T-helper 1 cell treated with Interleukin-12 subunit alpha and Interleukin-12 subunit beta and Interleukin-4 antibody, amounts not matched to agents 30 ng/mL and 1 ng/mL, for 36 hours (primary cell): ENCODE results near the gene PRKAG1. TPM values are rescaled to one million over a fixed set of nuclear protein-coding genes. Genes with fewer than 3 reads are reported as not detected.

Source experiments
- intact Hi-C: fragments of 100-400 bp; cut with micrococcal nuclease; formaldehyde crosslinking; loops from one replicate; pipeline ENCODE4 v1.15.1; 2024
- total RNA-seq: library from RNA; stranded (reverse); gene quantifications from 2 replicates; pipeline ENCODE4 v1.2.3, GENCODE V29; 2022

Gene PRKAG1
- total RNA-seq, 1 donor from 2014 or later, result 74.8 TPM

DNA sequence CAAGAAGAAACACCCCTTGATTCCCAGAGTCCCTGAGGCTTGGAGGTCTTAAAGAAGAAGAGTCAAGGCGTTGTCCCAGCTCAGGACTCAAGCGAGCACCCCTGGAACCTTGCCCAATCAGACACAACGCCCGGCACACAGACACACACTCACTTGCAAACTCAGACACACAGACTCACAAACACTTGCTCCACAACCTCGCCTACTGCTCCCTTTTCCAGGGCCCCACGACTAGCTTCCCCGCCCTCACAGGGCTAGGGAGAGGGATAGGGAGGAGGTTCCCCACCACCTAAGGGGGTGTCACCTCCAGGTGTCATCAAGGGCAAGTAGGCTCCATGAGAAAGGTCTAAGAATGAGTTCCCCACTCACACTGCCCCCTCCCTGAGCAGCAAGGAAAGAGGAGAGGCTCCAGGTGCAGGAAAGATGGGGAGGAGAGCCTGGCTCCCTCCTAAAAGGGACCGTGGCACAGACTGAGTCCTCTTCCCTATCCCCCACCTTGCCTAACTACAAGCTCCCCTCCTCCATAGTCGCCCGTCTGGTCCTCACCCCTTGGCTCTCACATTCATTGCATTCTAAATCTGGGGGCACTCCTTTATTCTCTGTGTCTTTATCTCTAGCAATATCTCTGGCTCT, 47.8 kb downstream of the PRKAG1 start:
- intact Hi-C loops, result loop anchor here (2.0 kb wide), 1 partner anchor 14 kb away; the partner anchor contains the start of gene ARF3

DNA sequence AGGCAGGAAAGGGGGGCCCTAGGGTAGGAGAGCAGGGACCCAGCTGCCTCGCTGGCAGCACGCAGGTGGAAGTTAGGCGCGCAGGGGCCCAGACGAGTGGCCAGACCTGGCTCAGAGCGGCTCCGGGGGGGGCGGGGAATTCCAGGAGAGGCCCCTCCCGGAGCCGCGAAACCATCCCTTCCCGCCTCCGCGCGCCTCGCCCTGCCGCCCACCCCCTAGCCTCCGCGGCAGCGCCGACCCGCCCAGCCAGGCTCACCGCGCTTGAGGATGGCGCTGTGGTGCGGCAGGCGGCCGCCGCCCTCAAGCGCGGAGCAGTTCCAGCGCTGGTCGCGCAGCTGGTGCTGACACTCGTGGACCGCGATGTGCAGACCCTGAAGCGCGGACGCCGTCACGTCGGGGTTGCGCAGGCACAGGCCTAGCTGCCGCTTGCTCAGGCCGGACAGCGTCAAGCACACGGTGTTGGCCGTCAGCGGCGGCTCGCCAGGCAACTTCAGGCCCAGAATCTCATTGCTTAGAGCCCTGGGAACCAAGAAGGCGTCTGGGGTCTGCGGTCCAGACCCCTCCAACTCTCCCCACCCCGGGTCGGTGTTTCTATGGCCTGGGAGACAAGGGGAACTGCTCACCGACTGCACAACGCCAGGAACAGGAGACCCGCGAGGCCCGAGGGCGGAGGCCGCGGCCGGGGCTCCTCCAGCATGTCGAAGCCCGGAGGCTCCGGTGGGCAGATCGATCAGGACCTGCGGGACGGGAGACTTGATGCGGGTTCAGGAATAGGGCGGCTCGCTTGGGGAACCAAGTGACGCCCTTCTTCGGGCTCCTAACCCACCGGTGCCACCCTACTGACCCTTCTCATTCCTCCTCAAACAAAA, 48.5 kb downstream of the PRKAG1 start:
- intact Hi-C loops, result loop anchor here (1.0 to 2.0 kb wide), 2 partner anchors 7 to 13 kb away; partner anchors contain the start of gene ARF3

DNA sequence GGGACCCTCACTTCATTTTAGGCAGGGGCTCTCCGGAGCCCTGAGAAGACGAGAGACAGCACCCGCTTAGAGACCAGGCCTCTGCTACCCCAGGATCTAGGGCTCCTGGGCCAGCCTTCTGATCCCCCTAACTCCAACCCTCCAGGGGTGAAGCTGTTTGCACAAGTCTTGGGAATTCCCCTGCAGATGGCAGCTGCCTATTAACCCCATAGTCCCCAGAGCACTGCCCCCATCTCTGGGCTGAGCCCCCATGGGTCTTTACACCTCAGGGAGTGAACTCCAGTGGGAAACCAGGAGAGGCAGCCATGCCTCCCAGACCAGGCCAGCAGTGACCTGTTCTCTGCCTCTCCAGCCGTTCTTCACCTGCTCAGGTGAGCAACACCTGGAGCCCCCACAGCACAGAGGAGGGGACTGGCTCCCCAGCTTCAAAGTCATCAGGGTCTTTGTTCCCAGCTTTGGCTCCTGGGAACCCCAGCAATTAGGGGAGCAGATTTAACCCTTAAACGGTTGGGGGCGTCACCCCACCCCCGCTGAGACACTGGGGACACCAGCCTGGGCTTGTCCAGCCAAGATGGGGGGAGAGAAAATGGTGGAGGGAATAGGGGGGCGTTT, 49.3 kb downstream of the PRKAG1 start:
- intact Hi-C loops, result loop anchor here (1.0 kb wide), 1 partner anchor 8 kb away; no protein-coding TSS in a partner anchor

DNA sequence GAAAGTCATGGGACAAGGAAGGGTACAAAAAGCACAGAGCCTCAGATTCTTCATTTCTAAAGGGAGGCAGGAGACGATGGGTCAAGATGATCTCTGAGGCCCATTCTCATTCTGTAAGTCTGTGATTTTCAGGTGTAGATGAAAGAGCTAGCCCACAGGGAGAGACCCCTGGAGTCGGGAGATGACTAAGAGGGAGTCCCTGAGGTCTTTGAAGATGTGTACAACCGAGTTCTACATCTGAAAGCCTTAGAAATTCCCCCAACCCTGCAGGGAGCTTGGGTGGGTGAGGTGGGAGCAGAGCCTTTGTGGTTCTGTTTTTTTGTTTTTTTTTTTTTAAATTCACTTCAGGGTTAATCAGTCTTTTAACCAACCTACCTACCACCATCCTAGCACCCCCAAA, 50.1 kb downstream of the PRKAG1 start:
- intact Hi-C loops, result no loop called here

DNA sequence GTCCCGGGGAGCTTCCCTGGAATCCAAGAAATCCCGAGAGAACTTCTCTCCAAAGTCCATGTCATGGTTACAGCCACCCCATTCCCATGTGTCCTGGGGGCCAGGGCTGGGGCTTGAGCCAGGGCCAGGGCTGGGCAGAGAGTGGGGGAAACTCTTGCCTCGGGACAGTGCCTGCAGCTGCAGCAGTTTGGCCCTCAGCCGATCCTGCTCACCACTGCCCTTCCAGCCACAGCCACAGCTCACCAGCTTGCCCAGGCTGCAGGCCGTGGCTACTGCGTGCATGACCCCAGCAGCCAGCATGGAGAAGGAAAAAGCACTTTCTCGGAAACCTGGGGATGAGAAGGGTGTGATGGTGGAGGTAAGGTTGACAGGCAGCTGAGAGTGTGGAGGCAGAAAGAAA, 50.6 kb downstream of the PRKAG1 start:
- intact Hi-C loops, result no loop called here

DNA sequence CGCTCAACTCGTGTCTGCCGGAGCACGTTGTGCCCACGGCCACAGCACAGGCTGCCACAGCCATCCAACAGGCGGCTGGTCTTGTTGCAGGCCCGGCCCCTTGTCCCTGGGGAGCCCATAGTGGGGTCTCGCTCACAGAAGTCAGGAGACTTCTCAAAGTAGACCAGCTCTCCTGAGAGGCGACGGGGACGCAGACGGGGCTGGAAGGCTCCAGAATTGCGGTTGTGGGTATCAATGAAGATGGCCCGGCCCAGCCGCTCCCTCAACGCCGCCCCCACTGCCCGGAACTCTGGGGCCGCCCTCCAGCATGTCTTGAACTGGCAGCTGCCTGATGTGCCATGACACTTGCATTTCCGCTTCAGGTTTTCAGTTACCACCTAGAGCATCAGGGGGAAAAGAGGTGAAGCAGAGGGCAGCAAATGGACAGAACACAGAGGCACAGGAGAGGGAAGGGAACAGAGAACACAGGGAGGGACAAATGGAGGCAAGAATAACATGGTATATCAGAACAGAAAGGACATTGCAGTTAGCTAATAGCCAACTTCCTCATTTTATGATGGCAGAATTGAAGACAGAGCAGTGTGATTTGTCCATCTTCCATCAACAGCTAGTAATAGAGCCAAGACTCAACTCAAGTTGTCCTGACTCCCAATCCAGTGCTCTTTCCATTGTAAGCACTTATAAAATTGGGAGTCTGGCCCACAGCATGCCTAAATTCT, 52.2 kb downstream of the PRKAG1 start:
- intact Hi-C loops, result no loop called here

DNA sequence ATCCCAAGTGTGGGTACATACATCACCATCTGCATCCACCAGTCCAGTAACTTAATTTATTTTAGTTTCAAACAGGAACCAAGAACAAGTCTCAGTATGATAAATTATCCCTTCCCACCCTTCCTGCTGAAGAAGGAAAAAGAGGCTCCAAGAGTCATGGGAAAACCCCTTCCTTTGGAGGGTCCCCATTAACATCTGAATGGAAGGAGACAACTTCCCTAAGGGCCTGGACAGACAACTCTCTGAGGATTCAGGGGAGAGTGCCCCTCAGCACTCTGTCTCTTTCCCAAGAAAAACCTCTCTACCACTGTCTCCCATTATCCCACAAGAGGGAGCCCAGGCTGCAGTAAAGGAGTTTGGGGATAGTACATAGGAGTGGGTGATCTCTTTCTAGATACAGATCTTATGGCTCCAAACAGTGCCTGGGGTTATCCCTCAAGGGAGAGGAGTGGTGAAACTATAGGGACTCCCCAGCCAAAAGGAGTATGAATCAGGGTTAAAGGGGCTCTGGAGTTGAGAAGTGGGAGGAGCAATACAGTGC, 53.2 kb downstream of the PRKAG1 start:
- intact Hi-C loops, result no loop called here

DNA sequence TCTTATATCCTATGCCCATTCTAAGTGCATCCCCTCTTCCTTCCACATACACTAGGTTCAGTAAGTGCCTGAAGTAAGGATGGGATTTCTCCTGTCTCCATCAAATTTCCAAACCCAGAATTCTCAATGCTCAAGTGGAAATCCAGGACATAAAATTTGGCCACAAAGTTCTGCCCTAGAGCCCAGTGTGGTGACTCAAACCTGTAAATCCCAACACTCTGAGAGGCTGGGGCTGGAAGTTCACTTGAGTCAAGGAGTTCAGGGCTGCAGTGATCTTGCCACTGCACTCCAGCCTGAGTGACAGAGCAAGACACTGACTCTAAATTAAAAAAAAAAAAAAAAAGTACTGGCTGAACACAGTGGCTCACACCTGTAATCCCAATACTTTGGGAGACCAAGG, 56.8 kb downstream of the PRKAG1 start:
- intact Hi-C loops, result no loop called here

DNA sequence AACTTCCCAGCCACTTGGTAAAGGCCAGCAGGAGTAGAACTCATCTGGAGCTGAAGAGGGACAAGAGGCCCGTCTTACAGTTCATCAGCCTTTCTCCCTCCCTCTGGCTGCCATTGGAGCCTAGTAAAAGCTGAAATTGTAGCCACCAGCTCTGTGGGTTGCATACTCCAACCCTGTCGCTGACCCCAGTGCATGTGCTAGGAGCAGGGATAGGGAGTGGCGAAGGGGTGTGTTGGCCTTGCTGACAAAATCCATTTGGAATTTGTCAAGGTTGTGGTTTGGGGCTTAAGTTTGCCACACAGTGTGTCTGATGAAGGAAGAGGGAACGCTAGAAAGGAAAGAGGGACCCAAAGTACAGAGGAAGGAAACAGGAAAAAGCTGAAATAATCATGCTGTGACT, 57.2 kb downstream of the PRKAG1 start:
- intact Hi-C loops, result no loop called here

DNA sequence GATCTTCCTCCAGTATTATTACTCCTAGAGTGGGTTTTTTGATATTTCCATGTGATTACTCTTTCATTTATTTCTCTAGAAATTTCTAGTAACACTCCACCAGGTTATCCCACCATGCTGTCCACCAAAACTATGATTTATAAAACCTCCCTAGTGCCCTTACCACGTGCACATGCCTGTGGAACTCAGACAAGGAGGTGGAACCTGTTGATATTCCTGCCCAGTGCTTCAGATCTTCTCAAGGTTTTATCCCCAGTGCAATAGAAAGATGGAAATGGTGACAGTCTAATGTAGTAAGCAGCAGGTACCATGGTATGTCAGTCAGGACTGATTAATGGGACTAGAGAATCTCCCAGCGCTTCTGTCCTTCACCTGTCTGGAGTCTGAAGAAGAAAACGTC, 57.7 kb downstream of the PRKAG1 start:
- intact Hi-C loops, result no loop called here

DNA sequence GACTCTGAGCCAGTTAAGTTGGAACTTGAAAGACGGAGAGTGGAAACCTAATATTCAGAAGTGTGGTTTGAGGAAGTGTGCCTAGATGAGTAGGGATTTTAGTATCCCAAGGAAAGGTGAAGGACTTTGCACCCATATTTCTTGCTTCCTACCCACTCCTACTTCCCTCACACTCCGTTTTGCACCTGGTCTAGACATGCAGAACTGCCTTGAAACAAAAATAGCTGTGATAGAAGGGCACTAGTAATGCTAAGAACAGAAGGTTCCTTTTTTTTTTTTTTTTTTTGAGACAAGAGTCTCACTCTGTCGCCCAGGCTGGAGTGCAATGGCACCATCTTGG, 60.6 kb downstream of the PRKAG1 start:
- intact Hi-C loops, result loop anchor here (10.0 kb wide), 1 partner anchor 243 kb away; the partner anchor contains the start of gene CCNT1

DNA sequence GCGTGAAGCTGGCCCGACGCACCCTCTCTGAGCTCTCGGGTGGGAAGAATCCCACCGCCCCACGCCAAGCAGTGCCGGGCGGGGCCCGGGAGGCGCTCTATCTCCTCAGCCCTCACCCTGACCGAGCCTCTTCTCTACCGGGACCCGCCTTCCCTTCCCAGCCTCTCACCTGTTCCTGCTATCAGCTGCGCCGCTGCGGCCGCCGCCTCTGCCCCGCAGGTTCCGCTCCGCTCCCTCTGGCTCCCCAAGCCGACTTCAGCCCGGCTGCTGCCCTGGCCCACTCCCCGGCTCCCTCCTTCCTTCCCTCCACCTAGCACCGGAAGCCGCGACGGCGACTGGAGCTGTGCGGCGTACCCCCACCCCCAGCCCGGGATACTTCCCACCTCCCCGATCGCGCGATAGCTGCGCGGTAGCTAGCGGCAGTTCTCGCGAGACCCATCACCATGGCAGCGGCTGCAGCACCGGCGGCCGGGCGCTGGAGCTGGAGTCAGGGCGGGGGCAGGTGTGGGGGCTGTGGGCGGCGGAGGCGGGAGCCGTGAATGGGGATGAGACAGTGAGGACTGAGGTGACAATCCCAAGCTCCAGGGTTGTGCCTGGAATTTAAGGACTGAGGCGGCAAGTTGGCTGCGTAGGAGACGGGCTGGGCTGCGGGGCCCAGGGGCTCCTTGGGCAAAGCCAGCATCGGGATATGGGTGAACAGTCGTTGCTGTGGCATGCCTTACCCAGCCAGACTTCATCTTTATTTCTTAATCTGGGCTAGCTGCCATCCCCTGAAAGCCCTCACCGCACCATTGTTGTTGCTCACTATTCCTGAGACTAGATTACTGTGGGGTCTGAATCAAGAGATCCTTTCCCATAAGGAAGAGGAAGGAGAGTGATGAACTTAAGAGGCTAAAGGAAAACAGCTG, 61.2 kb downstream of the PRKAG1 start, which contains the start of gene ARF3:
ARF3 (minus strand) TSS at position 347 of the 908 bp plus-strand sequence. CDS start 16,392 bp downstream, outside the sequence.
- intact Hi-C loops, result loop anchor here (1.0 to 10.0 kb wide), 11 partner anchors 13 to 243 kb away; partner anchors contain the start of genes CCNT1, DDX23, FKBP11 and PRKAG1

DNA sequence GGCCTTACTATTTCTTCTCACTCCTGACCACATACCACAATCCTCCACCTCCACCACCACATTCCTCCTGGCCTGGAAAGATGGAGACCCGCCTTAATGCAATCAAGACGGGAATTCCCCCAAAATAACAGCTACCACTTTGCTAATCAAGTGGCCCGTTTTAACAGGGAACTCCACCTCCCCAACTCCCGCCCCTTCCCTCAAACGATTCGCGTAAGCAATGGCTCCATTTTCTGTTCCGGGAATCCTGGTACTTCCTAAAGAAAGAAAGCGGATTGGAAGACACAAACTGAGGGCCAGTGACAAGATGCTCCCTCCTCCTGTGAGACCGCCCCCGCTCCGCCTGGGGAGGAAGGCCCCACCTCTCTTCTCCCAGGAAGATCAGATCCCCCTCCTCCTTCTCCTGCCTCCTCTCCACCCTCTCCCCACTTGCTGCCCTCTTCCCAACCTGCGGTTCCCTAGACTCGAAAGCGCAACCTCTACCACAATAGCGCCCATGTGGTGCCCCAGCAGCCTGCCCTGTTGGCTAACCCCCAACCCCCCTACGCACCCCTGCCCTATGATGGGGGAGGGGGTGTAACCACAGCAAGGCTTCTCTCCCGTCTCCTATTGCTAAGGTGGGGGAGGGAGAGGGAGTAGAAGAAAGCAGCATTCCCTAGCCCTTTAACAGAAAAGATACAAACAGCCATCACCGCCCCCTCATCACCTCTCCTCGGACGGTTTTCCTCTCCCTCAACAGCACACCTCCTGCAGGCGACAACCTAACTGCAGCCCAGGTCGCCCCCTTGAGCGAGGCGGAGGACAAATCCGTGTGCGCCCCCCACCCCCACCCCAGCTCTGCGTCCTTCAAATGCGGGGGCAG, 62.1 kb downstream of the PRKAG1 start:
- intact Hi-C loops, result loop anchor here (1.0 to 10.0 kb wide), 11 partner anchors 14 to 242 kb away; partner anchors contain the start of genes CCNT1, DDX23, FKBP11 and PRKAG1

DNA sequence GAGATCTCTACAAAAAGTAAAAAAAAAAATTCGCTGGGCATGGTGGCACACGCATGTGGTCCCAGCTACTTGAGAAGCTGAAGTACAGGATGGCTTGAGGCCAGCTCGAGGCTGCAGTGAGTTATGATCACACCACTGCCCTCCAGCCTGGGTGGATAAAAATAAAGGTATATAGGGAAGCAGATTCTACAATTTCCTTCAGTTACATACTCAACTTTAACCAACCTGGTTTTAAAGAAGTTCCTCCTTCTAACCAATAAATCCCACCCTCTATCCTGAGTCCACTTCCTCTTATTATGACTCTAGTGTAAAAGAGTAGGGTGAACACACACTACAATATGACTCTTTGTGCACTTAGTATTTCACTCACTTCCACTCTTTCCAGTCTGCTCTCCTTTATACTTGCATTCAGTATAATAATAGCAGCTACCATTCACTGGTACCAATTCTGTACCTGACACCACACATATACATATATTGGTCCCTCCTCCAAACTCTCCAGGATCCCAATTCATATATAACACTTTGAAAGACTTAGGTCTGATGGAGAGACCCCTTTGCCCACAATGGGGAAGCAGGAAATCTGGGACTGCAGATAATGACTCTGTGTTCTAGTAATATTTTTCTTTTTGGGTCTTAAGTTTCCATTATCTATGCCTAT, 63.6 kb downstream of the PRKAG1 start:
- intact Hi-C loops, result loop anchor here (10.0 kb wide), 1 partner anchor 240 kb away; the partner anchor contains the start of gene CCNT1

DNA sequence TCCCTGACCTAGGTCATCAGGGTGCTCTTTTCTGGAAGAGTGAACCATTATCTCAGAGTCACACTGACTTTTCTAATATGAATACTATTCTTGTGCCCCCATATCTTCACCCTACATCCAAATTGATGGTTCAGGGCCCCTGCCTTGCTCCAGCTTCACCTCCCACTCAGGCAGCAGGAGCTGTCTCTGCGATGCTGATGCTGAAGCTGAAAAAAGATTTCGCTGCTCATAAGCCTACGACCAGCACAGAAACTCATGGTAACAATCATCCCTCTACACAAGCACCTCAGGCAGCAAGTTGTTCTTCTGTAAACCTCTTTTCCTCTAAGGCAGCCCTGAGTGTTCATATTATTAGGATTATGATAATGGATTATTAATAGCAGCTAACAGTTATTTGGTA, 64.5 kb downstream of the PRKAG1 start:
- intact Hi-C loops, result loop anchor here (10.0 kb wide), 1 partner anchor 239 kb away; the partner anchor contains the start of gene CCNT1

DNA sequence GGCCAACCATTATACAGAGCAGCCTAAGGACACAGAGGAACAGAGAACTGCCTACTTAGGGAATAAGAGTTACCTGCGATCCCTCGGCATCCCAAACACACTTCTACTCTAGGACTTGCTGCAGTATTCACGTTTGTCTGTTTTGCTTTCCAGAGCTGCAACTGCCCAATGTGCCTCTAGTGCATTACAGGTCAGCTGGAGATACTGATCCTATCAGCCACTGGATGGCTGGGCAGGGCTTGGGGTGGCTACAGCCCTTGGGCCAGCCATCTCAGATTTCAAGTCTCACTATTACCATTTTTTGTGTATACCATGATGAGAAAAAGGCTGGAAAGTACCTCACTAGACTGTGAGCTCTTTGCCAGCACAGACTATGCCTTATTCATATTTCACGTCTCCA, 65.9 kb downstream of the PRKAG1 start:
- intact Hi-C loops, result loop anchor here (10.0 kb wide), 1 partner anchor 238 kb away; the partner anchor contains the start of gene CCNT1
